Activated naive CD8-positive, alpha-beta T cell treated with anti-CD3 and anti-CD28 coated beads, Interleukin-2, amount 10 ng/mL, durations not matched to agents 7 days and 5 days (primary cell): Measurements from ENCODE around the gene FRMD8. TPM values are rescaled to one million over a fixed set of nuclear protein-coding genes. Genes with fewer than 3 reads are reported as not detected.

Experiments used
- ATAC-seq: fragments of 150-1000 bp; cut with Tn5 transposase; one replicate; pipeline ENCODE4 v1.10.0; 2021; ENCODE audit warnings: low read depth, moderate library complexity
- POLR2A ChIA-PET: fragments of 350-600 bp; sonication (Branson Sonifier 250); formaldehyde crosslinking; loops from one replicate; lab custom pipeline; 2021; ENCODE audit warnings: antibody characterized with exemption; lab: Charles Lee
- DNase-seq: peaks from one replicate; pipeline ENCODE4 v3.0.0; 2021
- H3K27ac Mint-ChIP-seq: one replicate; pipeline ENCODE4 v1.8.0; 2022; ENCODE audit warnings: mild to moderate bottlenecking, mixed read lengths
- H3K27me3 Mint-ChIP-seq: one replicate; pipeline ENCODE4 v1.8.0; 2022; ENCODE audit warnings: mild to moderate bottlenecking, moderate library complexity, mixed read lengths
- H3K36me3 Mint-ChIP-seq: one replicate; pipeline ENCODE4 v1.8.0; 2021; ENCODE audit warnings: mild to moderate bottlenecking, mixed read lengths
- H3K4me1 Mint-ChIP-seq: one replicate; pipeline ENCODE4 v1.8.0; 2021; ENCODE audit warnings: mixed read lengths
- H3K4me3 Mint-ChIP-seq: one replicate; pipeline ENCODE4 v1.8.0; 2022; ENCODE audit warnings: mild to moderate bottlenecking, moderate library complexity, mixed read lengths
- H3K9me3 Mint-ChIP-seq: one replicate; pipeline ENCODE4 v1.8.0; 2021; ENCODE audit warnings: mixed read lengths
- total RNA-seq, 2 experiments: library from RNA; stranded (reverse); gene quantifications; one replicate each; pipeline ENCODE4 v1.2.3, GENCODE V29; 2021

FRMD8 gene
- total RNA-seq, 2 experiments from 2014 or later: 51.5 to 55.4 TPM

- H3K27me3 Mint-ChIP-seq: no peaks in the 10 kb centered on the region
- ATAC-seq (no peak), DNase-seq (no peak)
- peaks cover 64% of the 10 kb centered on the region for H3K4me1 Mint-ChIP-seq
- no peak overlapping the region for H3K4me3 Mint-ChIP-seq
- H3K27ac Mint-ChIP-seq: no peak overlapping the region
- POLR2A ChIA-PET: interaction anchor here (2.3 kb wide), 1 partner anchor 18 kb away, joined by 7 read pairs; no protein-coding TSS in a partner anchor
- no peaks in the 10 kb centered on the region for H3K9me3 Mint-ChIP-seq
- peaks cover 43% of the 10 kb centered on the region for H3K36me3 Mint-ChIP-seq
These were observed 48.4 kb downstream of the FRMD8 start for GRCh38 chr11:65434667-65435410.

DNA sequence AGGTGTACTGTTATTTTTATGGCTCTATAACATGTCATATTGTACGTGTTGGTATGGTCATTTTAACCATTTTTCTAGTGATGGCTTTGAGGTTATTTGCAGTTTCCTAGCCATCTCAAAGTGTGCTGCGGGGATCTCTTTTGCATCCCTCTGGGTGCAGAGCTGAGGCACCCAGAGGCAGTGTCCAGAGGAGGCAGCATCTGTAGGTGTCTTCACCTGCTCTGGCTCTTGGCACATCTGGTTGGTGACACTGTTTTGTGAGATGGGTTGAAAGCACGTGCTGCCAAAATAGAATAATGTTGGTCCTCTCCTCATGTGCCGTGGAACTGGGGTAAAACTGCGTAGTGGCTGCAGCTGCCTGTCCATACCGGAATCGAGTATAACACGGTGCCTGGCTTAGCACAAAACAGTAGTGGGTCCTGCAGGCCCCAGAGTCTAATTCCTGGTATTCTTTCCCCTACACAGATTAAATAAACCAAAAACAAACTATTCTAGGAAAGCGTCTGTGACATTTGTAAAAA lies 49.0 kb downstream of the FRMD8 start:
- POLR2A ChIA-PET: interaction anchor here (1.4 to 2.3 kb wide), 3 partner anchors 17 to 67 kb away, joined by 3 to 7 read pairs (median 4); no protein-coding TSS in a partner anchor
- Mint-ChIP-seq H3K27ac (no peak overlapping the region), H3K4me3 (no peak overlapping the region)

GRCh38 chr11:65435981-65436411 lies 49.6 kb downstream of the FRMD8 start:
- no peak for DNase-seq
- Mint-ChIP-seq H3K4me3 (no peak overlapping the region), H3K27me3 (no peaks in the 10 kb centered on the region), H3K27ac (no peak overlapping the region), H3K36me3 (peaks cover 45% of the 10 kb centered on the region), H3K4me1 (peaks cover 60% of the 10 kb centered on the region), H3K9me3 (no peaks in the 10 kb centered on the region)
- POLR2A ChIA-PET: interaction anchor here (1.4 to 2.3 kb wide), 5 partner anchors 10 to 67 kb away, joined by 3 to 7 read pairs (median 5); partner anchors contain the start of gene NEAT1
- no peak for ATAC-seq

More for the DNA sequence above, 49.0 kb downstream of the FRMD8 start:
- Mint-ChIP-seq H3K9me3 (no peaks in the 10 kb centered on the region), H3K27me3 (no peaks in the 10 kb centered on the region), H3K4me1 (peaks cover 61% of the 10 kb centered on the region), H3K36me3 (peaks cover 45% of the 10 kb centered on the region)
- ATAC-seq (no peak), DNase-seq (peak; percentile 17)

GRCh38 chr11:65436412-65437032 lies 50.1 kb downstream of the FRMD8 start:
- ATAC-seq (no peak), DNase-seq (no peak)
- Mint-ChIP-seq H3K27me3 (no peaks in the 10 kb centered on the region), H3K4me3 (no peak overlapping the region), H3K4me1 (peaks cover 60% of the 10 kb centered on the region), H3K9me3 (no peaks in the 10 kb centered on the region), H3K27ac (no peak overlapping the region), H3K36me3 (peaks cover 45% of the 10 kb centered on the region)
- POLR2A ChIA-PET: interaction anchor here (1.0 to 2.3 kb wide), 10 partner anchors 10 to 66 kb away, joined by 3 to 7 read pairs (median 4); partner anchors contain the start of gene NEAT1

DNA sequence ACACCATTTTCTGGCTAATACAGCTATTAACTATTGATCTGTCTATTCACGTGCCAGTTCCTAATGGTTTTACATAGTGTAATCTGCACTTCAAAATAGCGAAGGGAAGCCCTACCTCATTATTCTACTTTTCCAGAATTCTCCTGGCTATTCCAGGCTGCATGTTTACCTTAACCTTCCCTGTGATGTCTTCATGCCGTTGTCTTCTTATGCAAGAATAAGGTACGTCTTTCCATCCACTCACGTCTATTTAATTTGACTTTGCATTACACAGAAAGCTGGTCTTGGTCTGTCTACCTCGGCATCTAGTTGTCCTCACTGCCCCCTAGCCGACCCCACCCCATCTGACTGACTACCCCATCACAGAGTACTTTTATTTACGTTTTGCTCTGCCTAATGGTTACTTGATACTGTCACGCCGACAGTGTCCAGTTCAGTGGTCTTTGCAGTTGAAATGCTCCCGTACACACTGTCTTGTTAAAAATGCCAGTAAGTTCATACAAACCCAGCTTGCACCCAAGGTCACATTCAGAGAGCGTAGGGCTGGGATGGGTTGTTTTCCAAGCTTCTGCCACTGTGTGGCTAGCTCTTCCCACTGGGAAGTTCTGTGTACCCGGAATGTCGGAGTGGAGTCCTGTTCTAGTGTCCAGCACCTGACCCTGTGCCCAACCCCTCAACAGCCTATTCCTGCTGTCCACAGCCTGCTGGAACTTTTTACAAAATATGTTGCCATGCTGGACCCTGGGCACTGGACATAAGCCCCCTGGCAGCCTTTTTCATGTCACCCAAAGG lies 51.2 kb downstream of the FRMD8 start:
- Mint-ChIP-seq H3K27me3 (no peaks in the 10 kb centered on the region), H3K36me3 (peaks cover 43% of the 10 kb centered on the region), H3K9me3 (no peaks in the 10 kb centered on the region), H3K27ac (no peak overlapping the region), H3K4me1 (peaks cover 52% of the 10 kb centered on the region), H3K4me3 (no peak overlapping the region)
- DNase-seq (peak; percentile 17), ATAC-seq (no peak)
- POLR2A ChIA-PET: interaction anchor here (1.0 to 1.7 kb wide), 7 partner anchors 9 to 60 kb away, joined by 3 to 5 read pairs (median 3); partner anchors contain the start of gene NEAT1

DNA sequence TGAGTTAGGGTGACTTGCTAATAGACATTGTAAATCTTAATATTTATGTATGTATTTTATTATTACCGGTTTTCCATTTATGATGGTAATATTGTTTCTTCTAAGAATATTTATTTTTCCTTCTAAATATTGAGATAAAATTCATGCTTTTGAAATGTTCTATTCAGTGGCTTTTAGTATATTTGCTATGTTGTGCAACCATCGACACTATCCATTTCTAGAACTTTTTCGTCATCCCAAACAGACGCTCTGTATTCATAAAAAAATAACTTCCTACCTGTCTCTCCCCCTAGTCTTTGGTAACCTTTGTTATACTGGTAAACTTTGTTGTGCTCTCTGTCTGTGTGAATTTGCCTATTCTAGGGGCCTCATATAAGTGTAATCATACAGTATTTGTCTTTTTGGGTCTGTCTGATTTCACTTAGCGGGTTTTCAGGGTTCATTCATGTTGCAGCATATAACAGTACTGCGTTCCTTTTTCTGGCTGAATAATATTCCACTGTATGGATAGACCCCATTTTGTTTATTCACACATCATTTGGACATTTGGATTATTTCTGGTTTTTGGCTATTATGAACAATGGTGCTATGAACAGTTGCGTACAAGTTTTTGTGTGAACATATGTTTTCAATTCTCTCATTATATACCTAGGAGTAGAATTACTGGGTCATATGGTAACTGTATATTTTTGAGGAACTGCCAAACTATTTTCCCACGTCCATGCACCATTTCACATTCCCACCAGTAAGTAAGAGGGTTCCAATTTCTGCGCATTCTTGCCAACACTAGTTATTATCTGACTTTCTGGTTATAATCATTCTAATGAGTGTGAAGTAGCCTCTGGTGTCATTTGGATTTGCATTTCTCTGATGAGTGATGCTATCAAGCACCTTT lies 52.1 kb downstream of the FRMD8 start:
- ATAC-seq (no peak), DNase-seq (no peak)
- peak overlapping the region; percentile 11 for H3K27ac Mint-ChIP-seq
- H3K36me3 Mint-ChIP-seq: peaks cover 38% of the 10 kb centered on the region
- POLR2A ChIA-PET: interaction anchor here (0.7 to 1.6 kb wide), 3 partner anchors 17 to 61 kb away, joined by 3 to 4 read pairs (median 3); partner anchors contain the start of gene MALAT1
- peaks cover 53% of the 10 kb centered on the region for H3K4me1 Mint-ChIP-seq
- no peaks in the 10 kb centered on the region for H3K27me3 Mint-ChIP-seq
- no peaks in the 10 kb centered on the region for H3K9me3 Mint-ChIP-seq
- no peak overlapping the region for H3K4me3 Mint-ChIP-seq

- Mint-ChIP-seq H3K36me3 (peaks cover 36% of the 10 kb centered on the region), H3K4me3 (no peak overlapping the region), H3K4me1 (peaks cover 56% of the 10 kb centered on the region), H3K9me3 (no peaks in the 10 kb centered on the region), H3K27me3 (no peaks in the 10 kb centered on the region), H3K27ac (peak overlapping the region; percentile 51)
- no peak for ATAC-seq
- POLR2A ChIA-PET: interaction anchor here (0.7 to 2.1 kb wide), 2 partner anchors 23 to 60 kb away, joined by 3 to 14 read pairs; partner anchors contain the start of gene MALAT1
- DNase-seq: no peak
These were observed 53.1 kb downstream of the FRMD8 start for GRCh38 chr11:65439331-65440181.

- POLR2A ChIA-PET: interaction anchor here (0.8 to 2.1 kb wide), 5 partner anchors 16 to 56 kb away, joined by 3 to 14 read pairs (median 4); no protein-coding TSS in a partner anchor
- Mint-ChIP-seq H3K27me3 (no peaks in the 10 kb centered on the region), H3K27ac (peak overlapping the region; percentile 74), H3K36me3 (peaks cover 24% of the 10 kb centered on the region), H3K4me3 (peak overlapping the region; percentile 42), H3K4me1 (peaks cover 44% of the 10 kb centered on the region), H3K9me3 (no peaks in the 10 kb centered on the region)
- DNase-seq (peak; percentile 22), ATAC-seq (peak; percentile 11)
These were observed 54.5 kb downstream of the FRMD8 start for GRCh38 chr11:65440831-65441499.

GRCh38 chr11:65442842-65443331 lies 56.5 kb downstream of the FRMD8 start:
- H3K27ac Mint-ChIP-seq: peak overlapping the region; percentile 64
- no peaks in the 10 kb centered on the region for H3K9me3 Mint-ChIP-seq
- peaks cover 38% of the 10 kb centered on the region for H3K4me1 Mint-ChIP-seq
- no peaks in the 10 kb centered on the region for H3K27me3 Mint-ChIP-seq
- H3K36me3 Mint-ChIP-seq: peaks cover 18% of the 10 kb centered on the region
- no peak overlapping the region for H3K4me3 Mint-ChIP-seq
- POLR2A ChIA-PET: interaction anchor here (0.6 to 1.6 kb wide), 3 partner anchors 10 to 58 kb away, joined by 3 to 4 read pairs (median 3); no protein-coding TSS in a partner anchor
- DNase-seq (peak; percentile 24), ATAC-seq (no peak)

DNA sequence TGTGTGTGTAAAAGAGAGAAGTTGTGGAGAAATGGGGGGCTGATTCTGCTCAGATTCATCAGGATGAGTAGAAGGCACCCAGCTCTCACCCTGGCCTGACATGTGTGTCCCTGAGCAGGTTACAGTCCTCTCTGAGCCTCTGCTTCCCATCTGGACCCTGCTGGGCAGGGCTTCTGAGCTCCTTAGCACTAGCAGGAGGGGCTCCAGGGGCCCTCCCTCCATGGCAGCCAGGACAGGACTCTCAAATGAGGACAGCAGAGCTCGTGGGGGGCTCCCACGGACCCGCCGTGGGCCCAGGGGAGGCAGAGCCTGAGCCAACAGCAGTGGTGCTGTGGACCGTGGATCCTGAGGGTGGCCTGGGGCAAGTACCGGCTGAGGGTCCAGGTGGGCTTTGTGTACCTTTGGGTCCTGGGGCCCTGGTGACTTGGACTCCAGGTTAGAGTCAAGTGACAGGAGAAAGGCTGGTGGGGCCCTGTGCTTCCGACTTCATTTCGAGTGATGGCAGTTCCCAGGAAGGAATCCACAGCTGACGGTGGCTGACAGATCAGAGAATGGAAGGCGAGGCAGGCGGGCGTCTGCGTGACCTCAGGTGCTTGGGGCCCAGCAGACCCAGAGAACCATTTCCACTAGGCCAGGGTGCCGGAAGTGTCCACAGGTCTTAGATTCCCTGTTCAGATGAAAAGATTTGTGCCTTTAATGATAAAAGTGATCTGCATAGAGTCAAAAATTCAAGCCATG lies 58.0 kb downstream of the FRMD8 start:
- peaks cover 2% of the 10 kb centered on the region for H3K9me3 Mint-ChIP-seq
- H3K27me3 Mint-ChIP-seq: no peaks in the 10 kb centered on the region
- H3K4me1 Mint-ChIP-seq: peaks cover 31% of the 10 kb centered on the region
- H3K36me3 Mint-ChIP-seq: peaks cover 11% of the 10 kb centered on the region
- DNase-seq (peak; percentile 37), ATAC-seq (no peak)
- POLR2A ChIA-PET: interaction anchor here (0.6 to 1.3 kb wide), 5 partner anchors 11 to 145 kb away, joined by 3 to 8 read pairs (median 3); partner anchors contain the start of gene NEAT1
- no peak overlapping the region for H3K4me3 Mint-ChIP-seq
- no peak overlapping the region for H3K27ac Mint-ChIP-seq
